ENCODE measurements around the gene PITPNC1.
"Not testable (repeated sequence)": the region's sequence is repeated elsewhere in the genome, so short reads cannot be mapped to it uniquely, and the experiment has no call there.

The PITPNC1 gene

GRCh38 chr17:67467500-67468455, 90.7 kb downstream of the PITPNC1 start:
- peak; percentile 30 for DNase-seq

DNA sequence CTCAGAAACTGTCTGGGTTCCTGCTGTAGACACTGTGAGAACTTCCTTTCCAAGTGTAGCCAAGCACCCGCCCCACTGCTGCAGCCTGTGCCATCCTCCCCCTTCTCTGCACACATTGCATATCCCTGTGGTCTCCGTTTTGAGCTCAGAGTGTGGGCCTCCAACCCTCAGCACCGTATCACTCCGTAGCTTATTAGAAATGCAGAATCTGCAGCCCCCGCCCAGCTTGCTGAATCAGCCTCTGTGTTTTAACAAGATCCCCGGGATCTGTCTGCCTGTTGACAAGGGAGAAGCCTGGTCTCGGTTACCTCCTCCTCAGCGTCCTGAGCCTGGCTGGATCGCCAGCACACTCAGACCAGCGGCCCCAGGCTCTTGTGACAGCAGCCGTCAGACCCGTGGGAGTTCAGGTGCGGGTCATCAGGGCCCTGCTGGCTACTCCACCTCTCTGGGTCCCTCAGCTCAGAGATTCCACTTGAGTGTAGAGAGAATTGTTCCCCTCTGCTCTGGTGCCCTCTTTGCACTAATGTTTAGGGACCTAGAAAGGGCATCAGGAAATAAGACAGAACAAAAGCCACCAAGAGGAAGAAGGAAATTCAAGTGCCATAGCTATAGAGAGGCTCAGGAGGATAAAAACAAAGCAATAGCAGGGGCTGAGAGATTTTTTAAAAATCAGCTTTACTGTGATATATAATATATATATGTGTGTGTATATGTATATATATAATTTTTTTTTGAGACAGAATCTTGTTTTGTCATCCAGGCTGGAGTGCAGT, 92.3 kb downstream of the PITPNC1 start:
- DNase-seq: peak; percentile 50

DNA sequence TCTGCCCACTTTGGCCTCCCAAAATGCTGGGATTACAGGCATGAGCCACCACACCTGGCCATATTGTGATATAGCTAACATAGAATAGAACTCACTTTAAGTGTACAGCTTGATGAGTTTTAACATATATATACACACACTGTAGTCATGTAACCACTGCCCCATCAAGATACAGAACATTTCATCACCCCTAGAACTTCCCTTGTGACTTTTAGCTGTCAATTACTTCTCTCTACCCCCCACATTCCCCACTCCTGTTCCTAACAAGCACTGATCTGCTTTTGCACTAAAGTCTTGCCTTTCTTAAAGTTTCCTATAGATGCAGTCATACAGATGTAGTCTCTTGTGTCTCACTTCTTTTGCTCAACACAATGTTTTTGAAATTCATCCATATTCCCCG, 93.1 kb downstream of the PITPNC1 start:
- no peak for DNase-seq

GRCh38 chr17:67471118-67471517, 94.0 kb downstream of the PITPNC1 start:
- no peak for DNase-seq

GRCh38 chr17:67472606-67473005, 95.5 kb downstream of the PITPNC1 start:
- peak; percentile 43 for DNase-seq

DNA sequence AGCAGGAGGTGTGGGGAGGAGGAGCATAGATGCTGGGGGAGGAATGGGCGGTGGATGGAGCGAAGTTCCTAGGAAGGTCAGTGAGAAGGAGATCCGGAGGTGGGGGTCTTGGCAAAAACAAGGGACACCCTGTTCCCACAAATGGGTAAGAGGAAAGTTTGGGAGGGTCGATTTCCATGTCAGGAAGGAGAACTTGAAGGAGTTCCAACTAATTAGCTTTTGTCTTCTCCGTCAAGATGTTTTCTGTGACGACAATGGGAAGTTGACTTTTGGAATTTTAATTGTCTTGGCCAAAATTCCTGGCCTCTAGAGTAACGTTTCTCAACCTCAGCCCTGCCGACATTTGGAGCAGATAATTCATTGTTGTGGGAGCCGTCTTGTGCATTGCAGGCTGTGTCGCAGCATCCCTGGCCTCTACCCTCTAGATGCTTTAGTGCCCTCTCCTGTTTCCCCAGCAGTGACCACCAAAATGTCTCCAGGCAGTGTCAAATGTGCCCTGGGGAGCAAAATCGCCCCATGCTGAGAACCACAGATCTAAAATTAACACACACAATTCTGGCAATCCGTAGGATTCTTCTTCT, 97.1 kb downstream of the PITPNC1 start:
- peak; percentile 82 for DNase-seq

- peak; percentile 68 for DNase-seq
Observed at GRCh38 chr17:67475161-67475937, 98.3 kb downstream of the PITPNC1 start.

- no peak for DNase-seq
Observed at GRCh38 chr17:67476787-67477335, 99.8 kb downstream of the PITPNC1 start.

GRCh38 chr17:67477687-67478086, 100.6 kb downstream of the PITPNC1 start:
- peak; percentile 58 for DNase-seq

DNA sequence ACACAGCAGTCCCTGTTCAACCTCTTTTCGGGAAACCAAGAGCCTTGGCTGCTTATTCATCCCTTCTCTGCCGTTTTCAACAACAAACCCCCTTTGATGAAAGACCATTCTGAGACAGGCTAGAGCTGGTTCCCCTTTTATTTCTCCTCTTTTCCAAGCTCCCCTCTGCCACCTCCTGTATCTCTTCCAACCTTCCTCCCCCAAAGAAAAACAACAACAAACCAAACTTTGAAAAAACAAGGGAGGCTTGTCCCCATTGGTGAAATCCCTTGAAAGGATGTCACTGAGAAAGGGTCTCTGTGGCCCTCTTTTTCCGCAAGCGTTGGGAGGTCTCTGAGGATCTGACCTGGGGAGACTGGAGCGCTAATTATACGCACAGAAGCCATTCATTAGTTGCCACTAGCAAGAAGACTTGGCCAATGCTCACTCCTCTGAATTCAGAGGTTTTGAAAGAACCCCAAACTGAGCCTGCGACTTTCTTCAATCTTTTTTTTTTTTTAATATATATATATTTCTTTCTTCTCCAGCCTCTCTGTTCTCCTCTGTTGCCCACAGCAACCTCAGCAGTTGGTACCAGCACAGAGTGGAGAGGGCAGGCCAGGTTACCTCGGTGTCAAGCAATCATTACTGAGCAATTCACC, 101.4 kb downstream of the PITPNC1 start:
- no peak for DNase-seq

DNA sequence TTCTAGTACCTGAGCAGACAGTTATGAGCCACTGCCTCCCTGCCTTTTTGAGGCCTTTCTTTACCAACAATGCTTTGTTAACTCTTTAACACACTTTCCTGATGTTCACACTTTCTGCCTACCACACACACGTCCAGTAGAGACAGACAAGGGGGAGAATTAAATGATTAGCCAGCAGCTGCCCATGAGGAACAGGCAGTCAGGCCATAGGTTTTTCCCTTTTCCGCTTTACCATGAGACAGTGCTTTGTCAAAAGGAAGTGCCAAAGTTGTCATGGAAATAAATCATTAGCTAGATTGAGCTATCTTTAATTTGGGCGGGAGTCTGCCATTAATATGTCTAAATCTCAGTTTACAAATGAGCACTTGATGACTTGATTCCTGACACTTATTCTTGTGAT, 102.1 kb downstream of the PITPNC1 start:
- DNase-seq: no peak

DNA sequence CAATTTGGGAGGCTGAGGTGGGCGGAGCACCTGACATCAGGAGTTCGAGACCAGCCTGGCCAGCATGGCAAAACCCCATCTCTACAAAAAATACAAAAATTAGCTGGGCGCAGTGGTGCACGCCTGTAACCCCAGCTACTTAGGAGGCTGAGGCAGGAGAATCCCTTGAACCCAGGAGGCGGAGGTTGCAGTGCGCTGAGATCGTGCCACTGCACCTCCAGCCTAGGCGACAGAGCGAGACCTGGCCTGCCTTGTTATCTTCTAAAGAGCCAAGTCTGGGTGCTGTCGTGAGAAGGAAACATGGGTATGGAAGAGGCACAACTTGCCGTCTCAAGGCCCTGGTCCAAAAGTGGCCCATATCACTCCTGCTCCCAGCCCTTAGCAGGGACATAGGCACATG, 103.9 kb downstream of the PITPNC1 start:
- not testable (repeated sequence) for DNase-seq

DNA sequence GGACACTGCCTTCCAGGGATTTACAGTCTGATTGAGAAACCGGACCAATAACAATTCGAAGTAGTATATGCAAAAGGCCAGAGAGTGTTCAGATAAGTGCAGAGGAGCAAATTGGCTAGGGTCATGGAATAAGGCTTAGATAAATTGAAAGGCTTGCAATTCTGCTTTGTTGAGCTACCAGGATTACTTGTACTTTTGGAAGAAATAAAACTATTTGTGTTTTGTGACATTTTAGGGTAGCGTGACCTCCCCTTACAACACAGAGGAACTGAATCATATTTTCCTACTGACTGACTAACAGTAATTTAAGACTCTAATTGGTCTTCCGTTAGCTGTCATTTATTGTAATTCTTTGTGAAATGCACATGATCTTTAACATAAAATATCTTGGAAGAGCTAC, 104.7 kb downstream of the PITPNC1 start:
- DNase-seq: peak; percentile 39

DNA sequence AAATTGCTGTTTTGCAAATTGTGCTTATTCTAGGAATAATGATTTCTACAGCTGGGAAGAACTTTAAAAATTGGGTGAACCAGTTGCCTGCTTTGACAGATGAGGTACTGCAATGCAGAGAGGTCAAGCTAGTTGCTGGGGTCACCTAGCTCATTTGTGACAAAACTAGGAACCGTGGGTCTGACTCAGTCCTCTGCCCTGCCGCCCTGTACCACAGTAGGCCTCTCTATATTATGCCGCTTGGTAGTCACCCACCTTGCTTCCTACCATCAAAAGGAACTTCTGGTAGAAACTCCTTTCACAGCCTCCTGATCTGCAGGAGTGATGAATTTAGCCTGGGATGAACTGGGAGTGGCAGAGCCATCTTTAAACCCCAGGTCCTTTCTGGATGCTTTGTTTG, 105.7 kb downstream of the PITPNC1 start:
- no peak for DNase-seq

GRCh38 chr17:67484261-67484660, 107.2 kb downstream of the PITPNC1 start:
- no peak for DNase-seq

GRCh38 chr17:67485666-67486065, 108.6 kb downstream of the PITPNC1 start:
- DNase-seq: no peak

GRCh38 chr17:67487506-67487905, 110.4 kb downstream of the PITPNC1 start:
- DNase-seq: no peak

DNA sequence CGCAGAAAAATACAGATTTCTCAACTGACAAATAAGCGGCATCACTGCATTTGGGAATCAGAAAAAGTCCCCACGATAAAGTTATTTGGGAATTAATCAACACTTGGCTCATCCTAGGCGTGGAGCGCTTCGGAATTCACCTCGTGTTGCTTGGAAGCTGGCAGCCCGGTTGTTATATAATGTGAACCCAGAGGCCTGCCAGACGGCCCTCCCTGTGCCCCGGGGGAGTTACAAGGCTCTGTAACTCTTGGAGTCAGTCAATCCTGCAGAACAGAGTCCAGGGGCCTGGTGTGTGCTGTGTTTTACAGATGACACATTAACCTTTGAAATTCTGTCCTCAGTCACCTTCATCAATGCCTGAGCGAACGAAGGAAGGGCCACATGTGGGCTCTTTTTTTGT, 111.1 kb downstream of the PITPNC1 start:
- no peak for DNase-seq

DNA sequence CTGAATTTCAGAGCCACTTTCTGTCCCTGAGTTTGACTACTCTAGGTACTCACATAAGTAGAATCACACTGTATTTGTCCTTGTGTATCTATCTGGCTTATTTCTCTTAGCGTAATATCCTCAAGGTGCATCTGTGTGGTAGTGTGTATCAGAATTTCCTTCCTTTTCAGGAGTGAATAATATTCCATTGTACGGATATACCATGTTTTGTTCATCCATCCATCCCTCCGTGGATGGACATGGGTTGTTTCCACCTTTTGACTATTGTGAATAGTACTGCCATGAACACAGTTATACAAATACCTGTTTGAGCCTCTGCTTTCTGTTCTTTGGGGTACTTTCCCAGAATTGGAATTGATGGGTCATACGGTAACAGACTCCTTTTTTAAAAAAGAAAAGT, 111.7 kb downstream of the PITPNC1 start:
- DNase-seq: no peak

DNA sequence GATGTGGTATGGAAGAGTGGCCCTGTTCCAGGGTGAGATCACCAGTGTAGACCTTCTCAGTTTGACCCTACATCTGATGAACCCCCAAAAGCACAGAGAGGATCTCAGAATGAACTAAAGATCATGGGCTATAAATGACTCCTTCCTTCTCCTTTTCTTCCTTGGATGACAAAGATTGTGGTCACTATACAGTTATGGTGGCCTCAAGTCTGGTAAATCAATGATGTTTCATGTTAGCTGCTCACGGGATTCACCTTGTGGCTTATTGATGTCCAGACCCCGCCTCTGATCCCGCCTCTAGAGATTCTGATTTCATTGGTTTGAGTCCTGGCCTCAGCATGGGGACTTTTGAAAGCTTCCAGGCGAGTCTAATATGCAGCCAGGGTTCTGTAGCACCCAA, 112.2 kb downstream of the PITPNC1 start:
- no peak for DNase-seq

DNA sequence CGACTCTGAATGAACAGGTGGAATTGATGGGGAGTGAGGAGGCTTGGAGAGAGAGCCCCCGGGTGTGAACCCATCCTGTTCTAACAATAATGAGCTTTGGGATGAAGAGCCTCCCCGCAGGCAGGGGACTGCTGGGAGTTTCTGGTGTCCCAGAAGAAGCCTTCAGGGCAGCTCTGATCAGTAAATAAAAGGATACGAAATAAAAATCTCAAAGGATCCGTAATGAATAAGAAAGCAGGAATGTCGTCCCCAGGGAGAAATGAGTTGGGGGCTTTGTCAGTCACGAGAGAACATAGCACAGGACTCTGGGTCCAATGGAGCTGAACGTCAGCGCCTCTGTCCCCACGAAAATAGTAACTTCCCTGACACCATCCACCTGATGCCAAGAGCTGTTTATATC, 113.4 kb downstream of the PITPNC1 start:
- DNase-seq: no peak
